HepG2 (cell line): ENCODE measurements around the gene THUMPD1. TPM values are rescaled to one million over a fixed set of nuclear protein-coding genes. Genes with fewer than 3 reads are reported as not detected.

ENCODE experiments used
- ATAC-seq: fragments of 200-7000 bp; cut with Tn5 transposase; 3 replicates; pipeline ENCODE4 v1.9.1; 2020; ENCODE audit warnings: mild to moderate bottlenecking, moderate library complexity
- BruUV-seq: library from RNA; stranded (reverse); fragments of 400-500 nt; replicated peaks from 2 replicates; lab custom pipeline; 2021; lab: Mats Ljungman, UMichigan
- CTCF ChIA-PET: fragments of 300-600 bp; formaldehyde crosslinking; extraction: SDS; loops from one replicate; lab custom pipeline; 2021; ENCODE audit warnings: low total read pairs, inconsistent platforms, low intra/inter-chr PET ratio; lab: Yijun Ruan, JAX
- POLR2A ChIA-PET: fragments of 350-600 bp; sonication (Branson Sonifier 250); formaldehyde crosslinking; loops from one replicate; lab custom pipeline; 2020; ENCODE audit warnings: antibody characterized with exemption, inconsistent platforms; lab: Yijun Ruan, JAX
- DNase-seq: peaks from one replicate; pipeline ENCODE4 v3.0.0-alpha.2; 2015; ENCODE audit warnings: low spot score
- FAIRE-seq: peaks from 3 replicates; lab custom pipeline; 2011; peaks lifted over from hg19 to GRCh38; lab: Jason Lieb, UNC
- H2AFZ ChIP-seq: one replicate; pipeline ENCODE4 v1.6.1; 2011; ENCODE audit warnings: low read length, inconsistent platforms
- H3K27ac ChIP-seq: fragments of 300-600 bp; 3 replicates; pipeline ENCODE4 v1.8.0; 2011; ENCODE audit warnings: mixed run types, mild to moderate bottlenecking, mixed read lengths, low read length, inconsistent platforms; ENCODE audit not compliant: insufficient read depth; ENCODE audit errors: extremely low read length
- H3K27me3 ChIP-seq, 2 experiments: fragments of 200-600 bp in 1 of 2; 2 replicates in 1 of 2; 3 replicates in 1 of 2; pipeline versions ENCODE4 v1.6.0 to v1.8.0; 2011; ENCODE audit warnings: low read length in 2 of 2, mild to moderate bottlenecking in 2 of 2, moderate library complexity in 2 of 2, inconsistent platforms in 1 of 2; ENCODE audit not compliant: insufficient read depth in 2 of 2, control insufficient read depth in 1 of 2
- H3K36me3 ChIP-seq, 2 experiments: fragments of 200-600 bp in 1 of 2; replicated peaks in 1 of 2; 2 replicates in 1 of 2; 3 replicates in 1 of 2; pipeline versions ENCODE4 v1.5.1 to v1.8.0; 2011; ENCODE audit warnings: low read length in 2 of 2, inconsistent platforms in 1 of 2; ENCODE audit not compliant: insufficient read depth in 2 of 2, control insufficient read depth in 1 of 2
- H3K4me1 ChIP-seq: 2 replicates; pipeline ENCODE4 v1.5.1; 2012; ENCODE audit warnings: low read length, inconsistent platforms; ENCODE audit not compliant: insufficient read depth
- H3K4me2 ChIP-seq: 2 replicates; pipeline ENCODE4 v1.6.0; 2011; ENCODE audit warnings: low read depth, low read length, inconsistent platforms
- H3K4me3 ChIP-seq, 3 experiments: fragments of 200-600 bp in 1 of 3; sonication (generic), shearing (Covaris generic) in 1 of 3; replicated peaks in 1 of 3; 2 replicates each; pipeline ENCODE4 v1.5.1; 2011 to 2016; ENCODE audit warnings: low read length in 3 of 3, inconsistent platforms in 2 of 3, low read depth in 2 of 3, mild to moderate bottlenecking in 2 of 3, control low read depth in 1 of 3, mixed read lengths in 1 of 3; ENCODE audit not compliant: insufficient read depth in 1 of 3
- H3K79me2 ChIP-seq: one replicate; pipeline ENCODE4 v1.6.1; 2011; ENCODE audit warnings: low read length, inconsistent platforms; ENCODE audit not compliant: insufficient read depth
- H3K9ac ChIP-seq: 2 replicates; pipeline ENCODE4 v1.6.0; 2011; ENCODE audit warnings: mild to moderate bottlenecking, low read depth, low read length, inconsistent platforms; ENCODE audit not compliant: insufficient read depth
- H3K9me3 ChIP-seq: 2 replicates; pipeline ENCODE4 v1.5.1; 2012; ENCODE audit warnings: mild to moderate bottlenecking, low read length
- H4K20me1 ChIP-seq: 2 replicates; pipeline ENCODE4 v1.6.0; 2011; ENCODE audit warnings: inconsistent platforms, mild to moderate bottlenecking, low read length, moderate library complexity; ENCODE audit not compliant: insufficient read depth
- ELF4 ChIP-seq: sonication (generic); formaldehyde crosslinking; IDR thresholded peaks from 2 replicates; pipeline ENCODE4 v1.5.0; 2020; ENCODE audit warnings: missing genetic modification reagents, mild to moderate bottlenecking, moderate library complexity, borderline replicate concordance
- EZH2 ChIP-seq: conservative IDR thresholded peaks from 2 replicates; pipeline ENCODE4 v1.6.1; 2012; ENCODE audit warnings: mild to moderate bottlenecking, low read depth, low read length, moderate library complexity
- SPEN ChIP-seq: sonication (generic); formaldehyde crosslinking; IDR thresholded peaks from 2 replicates; pipeline ENCODE4 v1.5.1; 2020; ENCODE audit warnings: low read depth, mild to moderate bottlenecking, missing genetic modification reagents
- ZIK1 ChIP-seq: sonication (generic); formaldehyde crosslinking; IDR thresholded peaks from 2 replicates; pipeline ENCODE4 v1.5.0; 2020; ENCODE audit warnings: mild to moderate bottlenecking, low read depth, missing genetic modification reagents, borderline replicate concordance
- ZNF143 ChIP-seq: sonication (generic); formaldehyde crosslinking; IDR thresholded peaks from 2 replicates; pipeline ENCODE4 v1.4.0; 2020; ENCODE audit warnings: missing genetic modification reagents
- ZNF337 ChIP-seq: sonication (generic); formaldehyde crosslinking; IDR thresholded peaks from 2 replicates; pipeline ENCODE4 v1.5.1; 2020; ENCODE audit warnings: missing genetic modification reagents, low read depth, mild to moderate bottlenecking, borderline replicate concordance
- ZNF546 ChIP-seq: sonication (generic); formaldehyde crosslinking; conservative IDR thresholded peaks from 2 replicates; pipeline ENCODE4 v1.8.1; 2023; ENCODE audit warnings: mild to moderate bottlenecking, missing genetic modification reagents
- ZNF570 ChIP-seq: sonication (generic); formaldehyde crosslinking; IDR thresholded peaks from 2 replicates; pipeline ENCODE4 v1.4.0; 2020; ENCODE audit warnings: mild to moderate bottlenecking, missing genetic modification reagents, borderline replicate concordance
- ZNF792 ChIP-seq: IDR thresholded peaks from 2 replicates; pipeline ENCODE4 v1.6.1; 2016
- WGBS: methylation state at CpG from one replicate; pipeline ENCODE4 v1.1.6; 2017; ENCODE audit warnings: low lambda C conversion rate; 5-methylcytosine and 5-hydroxymethylcytosine counted together
- in situ Hi-C: cut with HindIII; loops from 2 replicates; pipeline ENCODE4 v1.10.0; 2017; ENCODE audit warnings: low pct_unique_long_range_greater_than_20kb; ENCODE audit not compliant: extremely low pct_ligation_motif_present
- intact Hi-C: fragments of 100-400 bp; cut with micrococcal nuclease; formaldehyde crosslinking; loops from one replicate; pipeline ENCODE4 v1.10.0; 2022; ENCODE audit not compliant: unreplicated experiment
- polyA plus RNA-seq, 8 experiments: library from polyadenylated mRNA; depleted of rRNA in 3 of 8; stranded (reverse) in 7 of 8; unstranded in 1 of 8; fragments of >200 nt; fragmentation: Illumina TruSeq in 4 of 8; extraction: Trizol in 4 of 8; gene quantifications; 2 replicates each; pipeline versions ENCODE4 v1.2.1 to v1.2.3, GENCODE V29; 2011 to 2016; ENCODE audit warnings: low read depth in 4 of 8, missing spikeins in 1 of 8, mixed read lengths in 1 of 8; ENCODE audit not compliant: insufficient read depth in 1 of 8
- total RNA-seq, 5 experiments: library from RNA; depleted of rRNA; stranded (reverse); fragments of >200 nt; fragmentation: Illumina TruSeq; extraction: Trizol; gene quantifications; 2 replicates each; pipeline ENCODE4 v1.2.3, GENCODE V29; 2016; ENCODE audit warnings: low read depth in 1 of 5
- TF ChIP-seq, protein P1 (sequence below): sonication (generic); formaldehyde crosslinking; IDR thresholded peaks from 2 replicates; pipeline ENCODE4 v1.5.0; 2020; ENCODE audit warnings: mild to moderate bottlenecking, missing genetic modification reagents
- TF ChIP-seq, protein P2 (sequence below): sonication (generic); formaldehyde crosslinking; IDR thresholded peaks from 2 replicates; pipeline ENCODE4 v1.9.0; 2021; ENCODE audit warnings: missing genetic modification reagents, borderline replicate concordance
- TF ChIP-seq, protein P3 (sequence below): sonication (generic); formaldehyde crosslinking; IDR thresholded peaks from 2 replicates; pipeline ENCODE4 v1.4.0; 2020; ENCODE audit warnings: mild to moderate bottlenecking, low read depth, missing genetic modification reagents

THUMPD1 gene
- total and polyA plus RNA-seq, 2 of the 13 experiments (the other 11 are each of a cell fraction or from before 2014, with no cell fraction given) = 22.7 to 69.1 TPM

DNA sequence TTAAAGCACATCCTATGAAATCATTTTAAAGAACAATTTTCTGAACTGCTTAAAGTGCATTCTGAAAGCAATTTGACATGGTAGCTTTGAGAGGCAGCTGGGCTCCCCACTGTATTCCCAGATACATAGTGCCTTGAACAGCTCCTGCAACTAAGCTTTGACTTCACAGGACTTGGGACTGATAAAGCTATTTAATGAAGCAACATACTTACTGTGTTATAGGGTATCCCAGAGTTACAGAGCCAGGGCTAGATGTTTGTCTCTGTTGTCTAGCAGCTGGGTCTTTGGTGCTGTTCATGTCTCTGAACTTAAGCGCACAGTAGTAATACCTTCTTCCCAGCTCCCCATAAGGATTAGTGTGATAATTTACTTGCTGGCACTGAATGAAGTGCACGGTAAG is 45.0 kb downstream of the THUMPD1 start:
- peak; percentile 43 for FAIRE-seq
- no TSS peak for BruUV-seq
- Histone ChIP-seq H3K27me3 (no peaks in the 10 kb centered on the region), H4K20me1 (no peaks in the 10 kb centered on the region), H3K9me3 (no peaks in the 10 kb centered on the region), H3K4me1 (peaks cover 21% of the 10 kb centered on the region), H3K4me3 (no peak overlapping the region), H3K79me2 (no peaks in the 10 kb centered on the region), H3K4me2 (no peak overlapping the region), H3K27ac (peak overlapping the region; percentile 41), H3K36me3 (peaks cover 0 to 2% of the 10 kb centered on the region in 2 experiments; a peak in 2 of 5 replicates), H3K9ac (no peak overlapping the region), H2AFZ (no peak overlapping the region)
- intact Hi-C loops = loop anchor here (10.0 kb wide), 1 partner anchor 142 kb away; no protein-coding TSS in a partner anchor
- 85% methylated on average over 2 of the region's 2 CpGs for WGBS
- in situ Hi-C loops = no loop called here
- ChIA-PET POLR2A (interaction anchor here (0.6 to 1.5 kb wide), 4 partner anchors 14 to 98 kb away, joined by 3 to 4 read pairs (median 3); no protein-coding TSS in a partner anchor), CTCF (no interaction called here)
- DNase-seq = no peak
- peak; percentile 8; the same call in 1 of the 3 replicates for ATAC-seq
- 0 out of 2 replicates have a peak, but pooled peaks have one; percentile 60 for TF ChIP-seq ZNF337 (CRISPR knock-in tag)
- no peak for TF ChIP-seq ZNF546 (CRISPR knock-in tag)
- TF ChIP-seq ZNF792 (CRISPR knock-in tag) = no peak
- 0 out of 2 replicates have a peak, but pooled peaks have one; percentile 37 for TF ChIP-seq ELF4 (CRISPR knock-in tag)

DNA sequence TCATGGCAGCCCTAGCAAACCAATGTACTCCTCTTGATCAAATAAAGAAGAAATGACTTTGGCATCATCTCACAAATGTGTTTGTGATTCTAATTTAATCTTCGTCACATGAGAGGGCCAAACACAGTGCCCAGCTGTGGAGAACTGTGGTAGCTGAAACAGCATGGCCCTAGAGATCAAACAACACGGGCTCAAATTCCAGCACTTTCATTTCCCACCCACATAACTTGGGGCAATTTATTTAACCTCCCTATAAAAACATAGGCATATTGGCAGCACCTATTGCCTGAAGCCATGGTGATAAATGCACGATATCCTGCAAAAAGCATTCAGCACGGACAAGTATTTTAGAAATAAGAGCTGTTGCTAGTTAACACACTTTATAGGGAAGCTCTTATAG is 46.6 kb downstream of the THUMPD1 start:
- H3K79me2 ChIP-seq = no peaks in the 10 kb centered on the region
- intact Hi-C loops = loop anchor here (10.0 kb wide), 1 partner anchor 140 kb away; no protein-coding TSS in a partner anchor
- H3K4me2 ChIP-seq = no peak overlapping the region
- no peak overlapping the region for H2AFZ ChIP-seq
- peaks cover 0 to 2% of the 10 kb centered on the region in 2 experiments; a peak in 2 of 5 replicates for H3K36me3 ChIP-seq
- no peaks in the 10 kb centered on the region for H3K9me3 ChIP-seq
- ATAC-seq (no peak), DNase-seq (no peak), FAIRE-seq (no peak)
- H3K27ac ChIP-seq = no peak overlapping the region
- POLR2A ChIA-PET = no interaction called here
- 93% methylated on average over 4 of the region's 4 CpGs for WGBS
- in situ Hi-C loops = no loop called here
- peaks cover 21% of the 10 kb centered on the region for H3K4me1 ChIP-seq
- H3K27me3 ChIP-seq = no peaks in the 10 kb centered on the region
- TSS peak; percentile 4 for BruUV-seq
- no peak overlapping the region for H3K9ac ChIP-seq
- no peaks in the 10 kb centered on the region for H4K20me1 ChIP-seq
- no peak overlapping the region for H3K4me3 ChIP-seq
- CTCF ChIA-PET = no interaction called here
- TF ChIP-seq ZNF143 (CRISPR knock-in tag) (no peak), ZIK1 (no peak), ZNF570 (CRISPR knock-in tag) (no peak), EZH2 (no peak), SPEN (CRISPR knock-in tag) (no peak)
- TF ChIP-seq, protein P1, sequence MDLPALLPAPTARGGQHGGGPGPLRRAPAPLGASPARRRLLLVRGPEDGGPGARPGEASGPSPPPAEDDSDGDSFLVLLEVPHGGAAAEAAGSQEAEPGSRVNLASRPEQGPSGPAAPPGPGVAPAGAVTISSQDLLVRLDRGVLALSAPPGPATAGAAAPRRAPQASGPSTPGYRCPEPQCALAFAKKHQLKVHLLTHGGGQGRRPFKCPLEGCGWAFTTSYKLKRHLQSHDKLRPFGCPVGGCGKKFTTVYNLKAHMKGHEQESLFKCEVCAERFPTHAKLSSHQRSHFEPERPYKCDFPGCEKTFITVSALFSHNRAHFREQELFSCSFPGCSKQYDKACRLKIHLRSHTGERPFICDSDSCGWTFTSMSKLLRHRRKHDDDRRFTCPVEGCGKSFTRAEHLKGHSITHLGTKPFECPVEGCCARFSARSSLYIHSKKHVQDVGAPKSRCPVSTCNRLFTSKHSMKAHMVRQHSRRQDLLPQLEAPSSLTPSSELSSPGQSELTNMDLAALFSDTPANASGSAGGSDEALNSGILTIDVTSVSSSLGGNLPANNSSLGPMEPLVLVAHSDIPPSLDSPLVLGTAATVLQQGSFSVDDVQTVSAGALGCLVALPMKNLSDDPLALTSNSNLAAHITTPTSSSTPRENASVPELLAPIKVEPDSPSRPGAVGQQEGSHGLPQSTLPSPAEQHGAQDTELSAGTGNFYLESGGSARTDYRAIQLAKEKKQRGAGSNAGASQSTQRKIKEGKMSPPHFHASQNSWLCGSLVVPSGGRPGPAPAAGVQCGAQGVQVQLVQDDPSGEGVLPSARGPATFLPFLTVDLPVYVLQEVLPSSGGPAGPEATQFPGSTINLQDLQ (CRISPR knock-in tag) = no peak
- TF ChIP-seq, protein P2, sequence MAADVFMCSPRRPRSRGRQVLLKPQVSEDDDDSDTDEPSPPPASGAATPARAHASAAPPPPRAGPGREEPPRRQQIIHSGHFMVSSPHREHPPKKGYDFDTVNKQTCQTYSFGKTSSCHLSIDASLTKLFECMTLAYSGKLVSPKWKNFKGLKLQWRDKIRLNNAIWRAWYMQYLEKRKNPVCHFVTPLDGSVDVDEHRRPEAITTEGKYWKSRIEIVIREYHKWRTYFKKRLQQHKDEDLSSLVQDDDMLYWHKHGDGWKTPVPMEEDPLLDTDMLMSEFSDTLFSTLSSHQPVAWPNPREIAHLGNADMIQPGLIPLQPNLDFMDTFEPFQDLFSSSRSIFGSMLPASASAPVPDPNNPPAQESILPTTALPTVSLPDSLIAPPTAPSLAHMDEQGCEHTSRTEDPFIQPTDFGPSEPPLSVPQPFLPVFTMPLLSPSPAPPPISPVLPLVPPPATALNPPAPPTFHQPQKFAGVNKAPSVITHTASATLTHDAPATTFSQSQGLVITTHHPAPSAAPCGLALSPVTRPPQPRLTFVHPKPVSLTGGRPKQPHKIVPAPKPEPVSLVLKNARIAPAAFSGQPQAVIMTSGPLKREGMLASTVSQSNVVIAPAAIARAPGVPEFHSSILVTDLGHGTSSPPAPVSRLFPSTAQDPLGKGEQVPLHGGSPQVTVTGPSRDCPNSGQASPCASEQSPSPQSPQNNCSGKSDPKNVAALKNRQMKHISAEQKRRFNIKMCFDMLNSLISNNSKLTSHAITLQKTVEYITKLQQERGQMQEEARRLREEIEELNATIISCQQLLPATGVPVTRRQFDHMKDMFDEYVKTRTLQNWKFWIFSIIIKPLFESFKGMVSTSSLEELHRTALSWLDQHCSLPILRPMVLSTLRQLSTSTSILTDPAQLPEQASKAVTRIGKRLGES (CRISPR knock-in tag) = no peak
- TF ChIP-seq, protein P3, sequence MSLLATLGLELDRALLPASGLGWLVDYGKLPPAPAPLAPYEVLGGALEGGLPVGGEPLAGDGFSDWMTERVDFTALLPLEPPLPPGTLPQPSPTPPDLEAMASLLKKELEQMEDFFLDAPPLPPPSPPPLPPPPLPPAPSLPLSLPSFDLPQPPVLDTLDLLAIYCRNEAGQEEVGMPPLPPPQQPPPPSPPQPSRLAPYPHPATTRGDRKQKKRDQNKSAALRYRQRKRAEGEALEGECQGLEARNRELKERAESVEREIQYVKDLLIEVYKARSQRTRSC (CRISPR knock-in tag) = no peak
